Kasumi-1 (cell line): ENCODE data around the gene GGT1.
"Not testable (repeated sequence)": the region's sequence is repeated elsewhere in the genome, so short reads cannot be mapped to it uniquely, and the experiment has no call there.

Experiments
- DNase-seq, 2 experiments: peaks; one replicate each; lab custom pipeline; 2025; lab: John Stamatoyannopoulos, UW

Gene GGT1

GRCh38 chr22:24642307-24642706 is 39.3 kb downstream of the GGT1 start:
- not testable (repeated sequence) for DNase-seq

GRCh38 chr22:24644409-24644808 is 41.4 kb downstream of the GGT1 start:
- not testable (repeated sequence) for DNase-seq

- not testable (repeated sequence) for DNase-seq
Observed at GRCh38 chr22:24645408-24646399, 42.7 kb downstream of the GGT1 start.

DNA sequence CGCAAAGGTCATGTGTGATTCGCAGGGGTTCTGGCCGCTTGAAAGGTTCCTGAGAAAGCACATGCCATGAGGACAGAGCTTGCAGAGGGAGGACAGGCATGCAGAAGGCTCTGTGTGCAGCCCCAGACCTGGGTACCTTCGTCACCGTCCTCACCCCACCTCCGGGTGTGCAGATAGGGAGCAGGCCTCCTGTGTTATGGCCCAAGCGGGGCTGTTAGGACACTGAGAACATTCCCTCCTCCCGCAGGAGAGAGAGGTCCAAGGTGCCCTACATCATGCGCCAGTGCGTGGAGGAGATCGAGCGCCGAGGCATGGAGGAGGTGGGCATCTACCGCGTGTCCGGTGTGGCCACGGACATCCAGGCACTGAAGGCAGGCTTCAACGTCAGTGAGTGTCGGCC is 43.8 kb downstream of the GGT1 start:
- not testable (repeated sequence) for DNase-seq

DNA sequence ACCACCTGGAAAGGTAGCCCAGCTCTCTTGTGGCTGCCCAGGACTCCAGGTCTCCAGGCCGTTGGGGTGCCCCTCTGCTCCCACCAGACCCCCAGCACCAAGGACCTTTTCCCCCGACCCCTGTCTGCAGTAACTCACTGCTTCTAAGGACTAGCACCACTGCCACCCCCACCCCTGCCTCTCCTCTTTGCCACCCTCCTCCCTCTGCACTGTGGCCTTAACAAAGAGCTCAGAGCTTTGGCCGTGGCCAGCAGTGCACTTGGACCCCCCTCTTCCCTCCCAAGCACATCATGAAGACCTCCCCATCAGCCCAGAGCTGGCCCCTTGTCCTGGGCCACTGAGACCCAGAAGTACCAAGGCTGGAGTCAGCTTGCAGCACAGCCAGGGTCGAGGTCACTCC is 46.4 kb downstream of the GGT1 start:
- not testable (repeated sequence) for DNase-seq

DNA sequence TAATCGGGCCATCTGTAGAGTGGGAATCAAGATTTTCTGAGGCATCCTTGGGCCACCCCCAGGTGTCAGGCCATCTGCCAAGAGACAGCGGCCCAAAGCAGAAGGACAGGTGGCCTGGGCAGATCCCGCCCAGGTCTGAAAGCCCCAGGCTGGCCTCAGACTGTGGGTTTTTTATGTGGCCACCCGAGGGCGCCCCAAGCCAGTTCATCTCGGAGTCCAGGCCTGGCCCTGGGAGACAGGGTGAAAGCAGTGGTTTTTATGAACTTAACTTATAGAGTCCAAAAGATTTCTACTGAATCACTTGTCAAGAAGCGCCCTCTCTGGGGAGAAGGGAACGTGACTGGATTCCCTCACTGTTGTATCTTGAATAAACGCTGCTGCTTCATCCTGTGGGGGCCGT is 47.9 kb downstream of the GGT1 start:
- not testable (repeated sequence) for DNase-seq

GRCh38 chr22:24665395-24665794 is 62.4 kb downstream of the GGT1 start:
- DNase-seq: not testable (repeated sequence)

DNA sequence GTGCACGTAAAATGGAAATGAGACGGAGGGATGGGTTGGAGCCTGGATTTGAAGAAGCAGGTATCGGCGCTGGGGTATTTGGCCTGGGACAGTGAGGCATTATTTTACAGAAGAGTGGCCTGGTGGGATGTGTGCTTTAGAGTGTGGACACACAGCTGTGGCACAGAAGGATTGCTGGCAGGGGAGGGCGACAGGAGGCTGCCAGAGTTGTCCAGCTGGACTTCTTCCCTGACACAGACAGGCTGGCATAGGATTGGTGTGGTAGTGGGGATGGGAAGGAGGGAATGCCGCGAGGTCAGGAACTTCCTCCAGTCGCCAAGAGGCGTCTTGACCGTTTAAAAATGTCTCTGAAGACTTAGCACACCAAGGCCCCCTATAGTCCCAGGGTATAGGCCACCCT is 64.9 kb downstream of the GGT1 start:
- not testable (repeated sequence) for DNase-seq

- DNase-seq: not testable (repeated sequence)
Observed at GRCh38 chr22:24672532-24672931, 69.5 kb downstream of the GGT1 start.
